ENCODE results near the gene HRH2. TPM values are rescaled to one million over a fixed set of nuclear protein-coding genes. Genes with fewer than 3 reads are reported as not detected.

The HRH2 gene
- total RNA-seq, 1 experiment from 2014 or later, result 3.3 TPM

- Mint-ChIP-seq H3K9me3 (no peaks in the 10 kb centered on the region), H3K4me3 (no peak overlapping the region)
- WGBS (ENCODE audit: extremely low coverage, insufficient read length, low lambda C conversion rate), result no CpG with 5 or more reads among the region's 9 CpGs
These were observed 29.0 kb downstream of the HRH2 start for GRCh38 chr5:175686826-175687225.

More at GRCh38 chr5:175686826-175687225, 29.0 kb downstream of the HRH2 start:
- Mint-ChIP-seq H3K4me1 (peaks cover 22 to 27% of the 10 kb centered on the region in 2 experiments), H3K36me3 (ENCODE audit: insufficient read depth in 1 of 3, low read depth in 3 of 3) (peaks cover 14 to 21% (median 17%) of the 10 kb centered on the region in 3 experiments), H3K27ac (no peak overlapping the region), H3K27me3 (ENCODE audit: low read depth) (peaks cover 2% of the 10 kb centered on the region)
- Histone ChIP-seq H2BK12ac (ENCODE audit: insufficient read length, low read depth, low read length) (no peak overlapping the region), H2BK120ac (ENCODE audit: low read depth, low read length, poor library complexity, severe bottlenecking) (no peak overlapping the region), H3T11ph (ENCODE audit: low read length) (no peak overlapping the region), H2BK15ac (ENCODE audit: low read depth, low read length) (no peak overlapping the region), H3K14ac (ENCODE audit: insufficient read depth, low read length) (no peak overlapping the region), H4K5ac (ENCODE audit: insufficient read length, low read depth, low read length) (no peak overlapping the region), H3K4ac (ENCODE audit: low read depth, low read length) (no peak overlapping the region), H3K18ac (ENCODE audit: insufficient read length, low read depth, low read length) (no peak overlapping the region), H2BK20ac (ENCODE audit: low read depth, low read length, poor library complexity, severe bottlenecking) (no peak overlapping the region), H3K4me2 (ENCODE audit: insufficient read depth, insufficient read length, low read length) (no peak overlapping the region), H3K23ac (ENCODE audit: insufficient read length, low read depth, low read length) (no peak overlapping the region), H3K79me2 (ENCODE audit: insufficient read depth, low read length) (no peaks in the 10 kb centered on the region), H3K27ac (ENCODE audit: insufficient read length, low read depth, low read length) (no peak overlapping the region), H2AFZ (ENCODE audit: low read length) (no peak overlapping the region), H3K9me3 (ENCODE audit: control insufficient read depth, low read depth, low read length) (no peaks in the 10 kb centered on the region), H3K4me1 (ENCODE audit: insufficient read depth, low read length) (peaks cover 3% of the 10 kb centered on the region; the same call in 1 of the 2 replicates), H3K79me1 (ENCODE audit: insufficient read depth, low read depth, low read length, poor library complexity, severe bottlenecking) (no peaks in the 10 kb centered on the region), H3K27me3 (ENCODE audit: insufficient read depth, low read length) (no peaks in the 10 kb centered on the region), H4K20me1 (ENCODE audit: control insufficient read depth, insufficient read depth, insufficient read length) (no peaks in the 10 kb centered on the region), H3K23me2 (ENCODE audit: insufficient read length, low read depth, low read length, poor library complexity, severe bottlenecking) (no peaks in the 10 kb centered on the region), H3K56ac (ENCODE audit: insufficient read length, low read depth, low read length) (no peak overlapping the region), H2BK5ac (ENCODE audit: insufficient read length, low read length) (no peak overlapping the region), H4K8ac (replicated peaks; ENCODE audit: insufficient read length, low read depth, low read length) (no peak overlapping the region), H4K91ac (ENCODE audit: insufficient read length, low read depth, low read length) (no peak overlapping the region), H2AK5ac (ENCODE audit: insufficient read length, low read length) (no peak overlapping the region), H3K9ac (ENCODE audit: extremely low read depth, insufficient read length, low read length) (no peak overlapping the region)
- DNase-seq, result no peak
- TF ChIP-seq CTCF (conservative IDR thresholded peaks at IDR 0.05), result no peak
